Choroid plexus epithelial cell (primary cell): ENCODE data around the gene TGIF2.
A peak's percentile ranks its signal among the peaks of the same experiment; 100 is the strongest.
"Not testable (repeated sequence)": the region's sequence is repeated elsewhere in the genome, so short reads cannot be mapped to it uniquely, and the experiment has no call there.

ENCODE experiments used
- DNase-seq: peaks from one replicate; pipeline ENCODE4 v3.0.0-alpha.2; 2010; ENCODE audit warnings: low read depth
- H3K4me3 ChIP-seq: 2 replicates; pipeline ENCODE4 v1.5.1; 2011; ENCODE audit warnings: low read depth, mild to moderate bottlenecking, control low read depth, low read length, moderate library complexity
- CTCF ChIP-seq: conservative IDR thresholded peaks from 2 replicates; pipeline ENCODE4 v1.5.1; 2011; ENCODE audit warnings: low read depth, mild to moderate bottlenecking, control low read depth, inconsistent platforms, low read length, moderate library complexity

Gene TGIF2

GRCh38 chr20:36563374-36563773, 10.0 kb upstream of the TGIF2 start:
- no peak for DNase-seq
- no peak overlapping the region for H3K4me3 ChIP-seq
- TF ChIP-seq CTCF: no peak

GRCh38 chr20:36564078-36564725, 9.2 kb upstream of the TGIF2 start:
- not testable (repeated sequence) for DNase-seq

GRCh38 chr20:36564726-36565121, 8.7 kb upstream of the TGIF2 start:
- not testable (repeated sequence) for H3K4me3 ChIP-seq, DNase-seq

More at GRCh38 chr20:36564078-36564725, 9.2 kb upstream of the TGIF2 start:
- H3K4me3 ChIP-seq: not testable (repeated sequence)

GRCh38 chr20:36565520-36565919, 7.9 kb upstream of the TGIF2 start:
- H3K4me3 ChIP-seq: no peak overlapping the region
- TF ChIP-seq CTCF: no peak
- DNase-seq: no peak

GRCh38 chr20:36569847-36570429, 3.5 kb upstream of the TGIF2 start:
- H3K4me3 ChIP-seq: no peak overlapping the region
- no peak for TF ChIP-seq CTCF
- DNase-seq: peak; percentile 48

GRCh38 chr20:36571564-36572504, 1.6 kb upstream of the TGIF2 start:
- no peak for DNase-seq
- no peak for TF ChIP-seq CTCF
- H3K4me3 ChIP-seq: no peak overlapping the region

GRCh38 chr20:36572701-36573102, 695 bp upstream of the TGIF2 start:
- H3K4me3 ChIP-seq: peak overlapping the region; percentile 71
- TF ChIP-seq CTCF: no peak
- DNase-seq: peak; percentile 35
